ENCODE data around the gene ISYNA1. TPM values are rescaled to one million over a fixed set of nuclear protein-coding genes. Genes with fewer than 3 reads are reported as not detected.

The ISYNA1 gene
- total and polyA plus RNA-seq, 10 donors, result 31.7 to 82.3 (median 45.4) TPM

- 87 to 94% (median 93%) methylated on average over 9 to 12 of the region's 12 CpGs for WGBS, 5 donors
- no peak overlapping the region for H3K4me3 ChIP-seq
Observed at GRCh38 chr19:18446811-18447359, 9.0 kb upstream of the ISYNA1 start.

DNA sequence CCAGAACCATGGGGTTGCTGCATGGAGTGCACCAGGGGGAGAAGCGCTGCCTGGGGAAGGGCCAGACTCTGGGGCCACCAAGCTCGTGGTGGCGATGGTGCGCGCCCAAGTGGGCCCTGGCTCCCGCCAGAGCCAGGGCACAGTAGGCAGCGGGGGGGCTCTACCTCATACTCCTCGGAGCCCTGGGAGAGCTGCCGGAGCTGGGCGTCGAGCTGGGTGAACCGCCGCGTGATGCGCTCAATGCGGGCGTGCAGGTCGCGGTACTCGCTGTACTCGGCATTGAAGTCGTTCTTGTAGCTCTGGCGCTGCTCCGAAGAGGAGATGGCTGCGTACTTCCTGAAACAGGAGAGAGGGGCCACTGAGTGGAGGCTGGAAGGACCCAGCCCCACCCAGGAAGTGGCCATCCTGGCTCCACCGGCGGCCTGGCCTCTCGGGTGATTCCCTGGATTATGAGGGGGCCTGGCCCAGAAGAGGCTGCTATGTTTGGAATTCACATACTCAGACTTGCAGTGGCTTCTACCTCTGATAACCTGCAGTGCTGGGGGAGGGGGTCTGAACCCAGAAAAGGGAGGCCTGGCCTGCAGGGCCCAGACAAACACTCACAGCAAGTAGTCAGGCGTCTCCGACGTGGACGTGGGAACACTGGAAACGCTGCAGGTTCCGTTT, 8.3 kb upstream of the ISYNA1 start:
- H3K27ac ChIP-seq, result no peak overlapping the region
- DNase-seq, result no peak
- intact Hi-C loops (cut with DNase I; ENCODE audit: low total_unique reads), result no loop called here

More at GRCh38 chr19:18446811-18447359, 9.0 kb upstream of the ISYNA1 start:
- Histone ChIP-seq H3K9me3 (no peaks in the 10 kb centered on the region), H3K27me3 (replicated peaks in 1 of 7) (no peaks in the 10 kb centered on the region), H3K27ac (no peak overlapping the region), H3K36me3 (peaks cover 14 to 92% (median 82%) of the 10 kb centered on the region in 6 donors), H3K4me1 (peaks cover 0 to 24% (median 12%) of the 10 kb centered on the region in 6 donors)
- intact Hi-C loops (cut with DNase I; ENCODE audit: low total_unique reads), result no loop called here
- DNase-seq, result no peak
- TF ChIP-seq, protein P1, sequence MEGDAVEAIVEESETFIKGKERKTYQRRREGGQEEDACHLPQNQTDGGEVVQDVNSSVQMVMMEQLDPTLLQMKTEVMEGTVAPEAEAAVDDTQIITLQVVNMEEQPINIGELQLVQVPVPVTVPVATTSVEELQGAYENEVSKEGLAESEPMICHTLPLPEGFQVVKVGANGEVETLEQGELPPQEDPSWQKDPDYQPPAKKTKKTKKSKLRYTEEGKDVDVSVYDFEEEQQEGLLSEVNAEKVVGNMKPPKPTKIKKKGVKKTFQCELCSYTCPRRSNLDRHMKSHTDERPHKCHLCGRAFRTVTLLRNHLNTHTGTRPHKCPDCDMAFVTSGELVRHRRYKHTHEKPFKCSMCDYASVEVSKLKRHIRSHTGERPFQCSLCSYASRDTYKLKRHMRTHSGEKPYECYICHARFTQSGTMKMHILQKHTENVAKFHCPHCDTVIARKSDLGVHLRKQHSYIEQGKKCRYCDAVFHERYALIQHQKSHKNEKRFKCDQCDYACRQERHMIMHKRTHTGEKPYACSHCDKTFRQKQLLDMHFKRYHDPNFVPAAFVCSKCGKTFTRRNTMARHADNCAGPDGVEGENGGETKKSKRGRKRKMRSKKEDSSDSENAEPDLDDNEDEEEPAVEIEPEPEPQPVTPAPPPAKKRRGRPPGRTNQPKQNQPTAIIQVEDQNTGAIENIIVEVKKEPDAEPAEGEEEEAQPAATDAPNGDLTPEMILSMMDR (IDR thresholded peaks at IDR 0.05 in 8 of 11, conservative IDR thresholded peaks at IDR 0.05 in 3 of 11), result no peak
- TF ChIP-seq POLR2AphosphoS5 (IDR thresholded peaks at IDR 0.05), result no peak
- no peak for TF ChIP-seq POLR2A (IDR thresholded peaks at IDR 0.05)

DNA sequence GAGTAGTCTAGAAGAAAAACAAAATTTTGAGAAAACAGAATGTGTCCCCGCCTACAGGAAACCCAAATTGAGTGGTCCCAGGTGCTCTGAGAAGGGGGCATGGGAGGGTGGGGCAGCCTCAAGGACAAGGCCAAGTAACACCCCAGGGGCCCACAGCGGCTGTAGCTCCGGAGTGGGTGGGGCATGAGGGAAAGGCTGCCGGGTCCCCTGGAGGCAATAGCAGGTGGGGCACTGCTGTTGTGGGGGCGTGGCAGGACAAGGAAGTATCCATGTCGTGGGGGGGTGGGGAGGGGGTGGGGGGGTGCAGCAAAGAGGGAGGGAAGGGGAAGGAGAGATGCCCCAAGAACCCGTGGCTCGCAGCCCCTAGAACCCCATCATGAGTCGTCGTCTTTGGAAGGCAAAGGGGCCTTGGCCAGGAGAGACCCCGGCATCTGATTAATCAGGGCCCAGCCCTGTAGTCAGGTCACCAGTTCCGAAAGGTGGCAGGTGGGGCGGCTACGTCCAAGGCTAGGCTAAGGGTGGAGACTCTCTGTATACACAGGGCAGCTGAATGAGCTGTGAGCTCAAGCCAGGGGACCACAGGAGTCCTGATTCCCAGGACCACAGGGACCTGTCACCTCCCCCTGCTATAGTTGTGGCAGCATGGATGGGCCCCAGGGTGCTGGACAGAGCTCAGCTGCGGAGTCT, 7.5 kb upstream of the ISYNA1 start:
- Histone ChIP-seq H3K9me3 (no peaks in the 10 kb centered on the region), H3K4me1 (peaks cover 0 to 13% (median 2%) of the 10 kb centered on the region in 6 donors), H3K36me3 (peaks cover 13 to 77% (median 72%) of the 10 kb centered on the region in 6 donors), H3K27me3 (replicated peaks in 1 of 7) (no peaks in the 10 kb centered on the region), H3K4me3 (no peak overlapping the region), H3K27ac (no peak overlapping the region)
- 80 to 90% (median 81%) methylated on average over 15 of the region's 15 CpGs for WGBS, 5 donors
- intact Hi-C loops (cut with DNase I; ENCODE audit: low total_unique reads), result no loop called here
- no peak for TF ChIP-seq POLR2A (IDR thresholded peaks at IDR 0.05)
- TF ChIP-seq, protein P1 (IDR thresholded peaks at IDR 0.05 in 8 of 11, conservative IDR thresholded peaks at IDR 0.05 in 3 of 11), result no peak
- TF ChIP-seq POLR2AphosphoS5 (IDR thresholded peaks at IDR 0.05), result no peak
- DNase-seq, result no peak

More for the DNA sequence above, 8.3 kb upstream of the ISYNA1 start:
- 88 to 96% (median 89%) methylated on average over 27 to 34 of the region's 34 CpGs for WGBS, 5 donors
- Histone ChIP-seq H3K4me3 (no peak overlapping the region), H3K36me3 (peaks cover 14 to 86% (median 79%) of the 10 kb centered on the region in 6 donors), H3K4me1 (peaks cover 0 to 18% (median 8%) of the 10 kb centered on the region in 6 donors), H3K27me3 (replicated peaks in 1 of 7) (no peaks in the 10 kb centered on the region), H3K9me3 (no peaks in the 10 kb centered on the region)
- TF ChIP-seq POLR2AphosphoS5 (IDR thresholded peaks at IDR 0.05), result peak in 1 of 3 donors; percentile 30
- TF ChIP-seq, protein P1 (IDR thresholded peaks at IDR 0.05 in 8 of 11, conservative IDR thresholded peaks at IDR 0.05 in 3 of 11), result no peak
- TF ChIP-seq POLR2A (IDR thresholded peaks at IDR 0.05), result no peak

DNA sequence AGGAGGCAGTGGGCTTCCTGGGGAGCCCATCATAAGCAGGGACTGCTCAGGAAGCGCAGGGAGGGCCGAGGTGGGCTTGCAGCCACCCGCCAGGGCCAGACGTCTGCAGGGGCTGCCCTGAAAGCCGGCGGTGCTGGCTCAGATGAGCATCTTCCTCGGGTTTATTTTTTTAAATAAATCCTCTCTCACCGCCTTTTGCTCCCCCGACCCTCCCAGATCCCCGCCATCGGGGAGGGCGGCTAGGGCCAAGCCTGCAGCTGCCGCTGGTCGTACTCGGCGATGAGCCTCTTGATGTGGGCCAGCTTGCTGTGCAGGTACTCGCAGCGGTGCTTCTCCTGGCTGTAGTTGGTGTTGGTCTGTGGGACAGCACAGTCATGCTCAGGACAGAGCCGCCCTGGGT, 6.6 kb upstream of the ISYNA1 start:
- WGBS, 5 donors, result 93 to 99% (median 96%) methylated on average over 9 to 19 of the region's 19 CpGs
- H3K4me1 ChIP-seq, result peaks cover 0 to 18% (median under 1%) of the 10 kb centered on the region in 6 donors
- no peak for DNase-seq
- H3K4me3 ChIP-seq, result no peak overlapping the region
- H3K27ac ChIP-seq, result no peak overlapping the region
- H3K36me3 ChIP-seq, result peaks cover 6 to 68% (median 63%) of the 10 kb centered on the region in 6 donors
- TF ChIP-seq POLR2A (IDR thresholded peaks at IDR 0.05) (no peak), POLR2AphosphoS5 (IDR thresholded peaks at IDR 0.05) (no peak)
- TF ChIP-seq, protein P1 (IDR thresholded peaks at IDR 0.05 in 8 of 11, conservative IDR thresholded peaks at IDR 0.05 in 3 of 11), result no peak
- no peaks in the 10 kb centered on the region for H3K27me3 ChIP-seq (replicated peaks in 1 of 7)
- intact Hi-C loops (cut with DNase I; ENCODE audit: low total_unique reads), result no loop called here
- H3K9me3 ChIP-seq, result no peaks in the 10 kb centered on the region
